Inferior parietal cortex (tissue), 1 donor: Measurements from ENCODE around the gene SIAE.

ENCODE experiments used
- DNase-seq: peaks from one replicate; pipeline ENCODE4 v3.0.0-alpha.2; 2016; ENCODE audit errors: extremely low spot score

The SIAE gene, protein sequence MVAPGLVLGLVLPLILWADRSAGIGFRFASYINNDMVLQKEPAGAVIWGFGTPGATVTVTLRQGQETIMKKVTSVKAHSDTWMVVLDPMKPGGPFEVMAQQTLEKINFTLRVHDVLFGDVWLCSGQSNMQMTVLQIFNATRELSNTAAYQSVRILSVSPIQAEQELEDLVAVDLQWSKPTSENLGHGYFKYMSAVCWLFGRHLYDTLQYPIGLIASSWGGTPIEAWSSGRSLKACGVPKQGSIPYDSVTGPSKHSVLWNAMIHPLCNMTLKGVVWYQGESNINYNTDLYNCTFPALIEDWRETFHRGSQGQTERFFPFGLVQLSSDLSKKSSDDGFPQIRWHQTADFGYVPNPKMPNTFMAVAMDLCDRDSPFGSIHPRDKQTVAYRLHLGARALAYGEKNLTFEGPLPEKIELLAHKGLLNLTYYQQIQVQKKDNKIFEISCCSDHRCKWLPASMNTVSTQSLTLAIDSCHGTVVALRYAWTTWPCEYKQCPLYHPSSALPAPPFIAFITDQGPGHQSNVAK

GRCh38 chr11:124673333-124674167 is at the start of gene SIAE, which contains the start of gene SPA17:
Gene SIAE (minus strand): TSS chr11:124673739. CDS start chr11:124673708, 31 bp downstream.
Gene SPA17 (plus strand): TSS chr11:124673904. CDS start chr11:124675265, 1,361 bp downstream.
- DNase-seq: peak; percentile 88

GRCh38 chr11:124722176-124722575 is 48.6 kb upstream of the SIAE start:
- no peak for DNase-seq

- no peak for DNase-seq
These were observed 46.0 kb upstream of the SIAE start for GRCh38 chr11:124719534-124719933.

- no peak for DNase-seq
These were observed 45.3 kb upstream of the SIAE start for GRCh38 chr11:124718801-124719200.

- DNase-seq: no peak
These were observed 44.5 kb upstream of the SIAE start for GRCh38 chr11:124717786-124718651.

GRCh38 chr11:124717421-124717785 is 43.9 kb upstream of the SIAE start:
- no peak for DNase-seq

DNA sequence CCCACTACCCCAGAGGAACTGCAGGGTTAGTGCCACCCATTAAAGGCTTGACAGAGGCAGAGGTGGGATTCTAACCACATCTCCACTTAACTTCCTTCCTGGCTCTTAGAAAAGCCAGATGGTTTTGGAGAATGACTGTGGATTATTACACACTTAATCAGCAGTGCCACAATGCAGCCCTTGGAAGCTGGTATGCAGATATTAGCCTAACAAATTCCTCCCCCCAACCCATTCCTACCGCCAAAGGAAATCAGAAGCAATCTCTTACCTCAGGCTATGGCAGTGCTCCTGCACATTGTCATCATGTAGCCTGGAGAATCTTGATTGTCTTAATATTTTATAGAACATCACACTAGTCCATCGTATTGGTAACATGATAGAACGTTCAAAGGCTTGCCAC is 43.1 kb upstream of the SIAE start:
- DNase-seq: no peak

- DNase-seq: no peak
These were observed 38.9 kb upstream of the SIAE start for GRCh38 chr11:124712392-124712791.

DNA sequence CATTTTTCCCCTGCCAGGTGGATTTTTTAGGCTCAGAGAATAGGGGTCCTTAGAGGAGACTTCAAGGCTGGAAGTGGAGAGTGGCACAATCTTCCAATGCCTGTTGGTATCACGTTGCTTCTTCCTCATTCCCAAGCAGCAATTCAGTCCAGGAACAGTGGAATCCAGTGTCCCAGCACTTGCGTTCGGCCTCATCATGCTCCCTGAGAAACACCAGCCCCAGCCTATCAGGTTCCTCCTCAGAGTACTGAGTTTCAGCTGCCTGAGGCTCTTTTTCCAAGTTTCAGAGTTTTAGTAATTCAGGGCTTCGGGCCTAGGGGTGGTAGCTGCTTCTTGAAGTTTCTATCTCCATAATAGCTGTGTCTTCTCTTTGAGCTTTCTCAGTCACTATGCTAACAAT is 34.3 kb upstream of the SIAE start:
- DNase-seq: no peak

GRCh38 chr11:124700028-124700427 is 26.5 kb upstream of the SIAE start:
- DNase-seq: no peak

DNA sequence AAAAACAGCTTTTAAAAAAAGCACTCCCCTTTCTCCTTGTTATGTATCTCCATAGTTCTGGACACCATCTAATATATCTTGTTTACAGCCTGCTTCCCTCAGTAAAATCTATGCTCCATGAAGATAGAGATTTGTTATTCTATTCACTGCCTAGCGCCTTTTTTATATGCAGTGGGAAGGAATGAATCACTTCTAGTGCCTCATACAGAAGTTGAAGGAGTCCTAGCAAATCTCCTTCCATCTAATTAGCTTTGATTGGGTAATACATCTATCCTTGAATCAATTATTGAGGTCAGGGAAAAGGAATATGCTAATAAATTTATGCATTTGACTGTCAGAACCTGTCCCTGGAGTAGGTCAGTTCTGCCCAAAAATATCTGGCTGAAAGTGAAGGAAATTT is 26.0 kb upstream of the SIAE start:
- no peak for DNase-seq

DNA sequence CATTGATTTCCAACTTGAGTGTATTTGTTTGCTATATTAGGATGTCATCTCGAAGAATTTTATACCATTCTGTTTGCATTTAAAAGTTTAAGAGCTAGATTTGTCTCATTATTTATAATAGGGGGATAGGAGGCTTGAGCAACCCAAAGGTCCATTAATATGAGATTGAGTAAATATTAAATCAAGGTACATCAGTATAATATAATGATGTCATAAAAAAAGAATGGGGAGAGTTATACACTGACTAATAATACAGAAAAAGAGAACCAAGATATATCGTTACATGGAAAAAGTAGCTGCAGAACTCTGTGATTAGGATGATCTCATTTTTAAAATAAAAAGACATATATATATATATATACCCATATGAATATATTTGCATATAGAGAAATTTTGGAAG is 19.6 kb upstream of the SIAE start:
- no peak for DNase-seq

- DNase-seq: no peak
These were observed 8.9 kb upstream of the SIAE start for GRCh38 chr11:124682443-124682842.

DNA sequence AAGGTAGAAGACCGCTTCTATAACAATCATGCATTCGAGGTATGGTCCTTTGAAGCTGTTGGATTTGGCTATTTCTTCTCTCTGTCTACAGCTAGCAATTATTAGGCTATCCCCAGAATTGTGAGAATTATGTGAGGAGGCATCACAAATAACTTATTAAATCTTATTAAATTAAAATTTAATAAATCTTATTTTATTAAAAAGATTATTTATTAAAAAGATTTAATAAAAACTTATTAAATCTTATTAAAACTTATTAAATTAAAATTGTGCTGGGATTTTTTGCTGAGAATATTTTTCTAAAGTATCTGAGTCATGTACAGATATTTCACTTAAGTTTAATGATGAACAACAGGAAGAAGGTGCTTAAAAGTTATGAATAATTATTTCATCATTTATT is 7.9 kb upstream of the SIAE start:
- no peak for DNase-seq

- DNase-seq: no peak
These were observed 4.9 kb upstream of the SIAE start for GRCh38 chr11:124678416-124678815.

DNA sequence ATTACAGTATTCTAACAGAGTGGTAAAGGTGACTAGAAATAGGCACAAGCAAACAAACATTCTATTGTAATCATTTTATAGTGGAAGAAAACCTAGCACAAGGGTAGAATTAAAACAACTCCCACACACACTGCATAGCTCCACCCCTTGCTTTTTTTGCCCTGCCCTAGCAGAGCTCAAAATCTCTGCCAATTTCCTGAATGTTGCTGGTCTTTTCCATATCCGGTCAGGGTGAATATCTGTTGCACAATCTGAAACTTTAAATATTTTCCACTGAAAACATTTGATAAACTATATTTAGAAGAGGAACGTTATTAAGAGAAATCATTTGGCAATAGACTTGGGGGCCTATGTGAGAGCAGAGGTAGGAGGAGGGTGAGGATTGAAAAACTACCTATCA is 2.8 kb upstream of the SIAE start:
- no peak for DNase-seq

- DNase-seq: no peak
These were observed 1.0 kb upstream of the SIAE start for GRCh38 chr11:124674571-124674970.

DNA sequence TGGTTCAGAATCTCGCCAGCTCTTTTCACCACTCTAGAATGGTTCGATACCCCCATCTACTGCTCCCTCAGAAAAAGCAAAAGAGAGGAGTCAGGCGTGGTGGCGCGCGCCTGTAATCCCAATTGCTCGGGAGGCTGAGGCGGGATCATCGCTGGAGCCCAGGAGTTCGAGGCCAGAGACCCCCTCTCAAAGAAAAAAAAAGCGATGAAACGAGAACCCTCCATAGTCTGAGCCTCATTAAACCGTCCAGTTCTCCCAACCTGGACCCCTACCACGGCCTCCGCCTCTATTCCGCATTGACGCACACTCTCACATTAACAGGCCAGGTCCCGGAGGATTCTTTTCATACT is 604 bp upstream of the SIAE start:
- DNase-seq: no peak

DNA sequence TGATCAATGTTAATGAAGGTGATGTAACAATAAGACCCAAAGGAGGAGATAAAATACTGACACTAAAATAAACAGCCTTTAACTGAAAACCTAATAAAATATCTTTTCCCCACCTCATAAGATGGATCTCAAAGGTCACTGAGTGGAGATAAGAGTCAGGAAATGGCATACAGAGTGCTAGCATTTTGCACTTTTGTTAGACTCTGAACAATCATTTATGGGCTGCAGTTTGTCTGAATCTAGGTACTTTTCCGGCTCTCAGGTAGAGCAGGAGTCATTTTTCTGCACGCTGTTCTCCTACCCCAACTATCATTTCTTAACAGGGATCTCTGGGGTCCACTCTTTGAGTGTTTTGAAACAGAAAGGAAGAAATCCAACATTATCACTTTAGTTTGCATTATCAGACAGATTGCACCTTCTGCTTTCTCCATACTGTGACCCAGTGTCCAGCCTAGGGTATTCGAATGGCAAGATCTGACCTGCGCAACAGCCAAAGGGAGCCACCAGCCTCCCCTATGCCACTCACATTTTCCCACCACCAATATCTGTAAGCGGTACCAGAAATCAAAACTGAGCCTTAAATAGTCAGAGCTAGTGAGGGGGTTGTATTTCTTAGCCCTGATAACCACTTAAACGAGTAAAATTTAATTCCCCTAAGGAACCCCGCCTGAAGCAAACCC is 863 bp downstream of the SIAE start:
- no peak for DNase-seq

DNA sequence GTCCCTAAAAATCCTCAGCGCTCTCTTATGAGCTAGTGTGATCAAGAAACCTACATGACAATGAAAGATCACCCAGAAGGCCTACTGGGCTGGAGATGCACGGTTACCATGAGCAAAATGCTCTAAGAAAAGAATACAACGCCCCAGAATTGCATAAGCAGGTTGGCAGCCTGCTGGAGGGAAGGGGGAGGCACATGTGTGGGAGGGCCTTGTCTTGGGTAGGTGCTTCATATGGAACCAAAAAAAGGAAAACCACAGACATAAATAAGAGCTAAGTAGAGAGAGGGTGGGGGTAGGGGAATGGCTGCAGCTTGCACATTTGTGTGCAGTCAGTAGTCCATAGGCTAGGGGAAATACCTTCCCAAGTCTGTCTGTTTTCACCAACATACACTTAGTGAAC is 2.8 kb downstream of the SIAE start:
- DNase-seq: peak; percentile 39

- peak; percentile 77 for DNase-seq
These were observed 4.3 kb downstream of the SIAE start for GRCh38 chr11:124669193-124669592.
